ENCODE data around the gene STX18. TPM values are rescaled to one million over a fixed set of nuclear protein-coding genes. Genes with fewer than 3 reads are reported as not detected.
A peak's percentile ranks its signal among the peaks of the same experiment; 100 is the strongest.

The STX18 gene
- total RNA-seq, 1 donor from 2014 or later = 41.7 TPM

GRCh38 chr4:4455210-4455865 lies 86.5 kb downstream of the STX18 start:
- no peak for DNase-seq (ENCODE audit: low spot score in 2 of 2, unreplicated experiment in 2 of 2)
- Mint-ChIP-seq H3K9me3 (no peaks in the 10 kb centered on the region), H3K36me3 (peaks cover 35% of the 10 kb centered on the region), H3K4me1 (no peaks in the 10 kb centered on the region), H3K4me3 (no peak overlapping the region), H3K27ac (no peak overlapping the region), H3K27me3 (ENCODE audit: low read depth) (no peaks in the 10 kb centered on the region)
- TF ChIP-seq, protein P1, sequence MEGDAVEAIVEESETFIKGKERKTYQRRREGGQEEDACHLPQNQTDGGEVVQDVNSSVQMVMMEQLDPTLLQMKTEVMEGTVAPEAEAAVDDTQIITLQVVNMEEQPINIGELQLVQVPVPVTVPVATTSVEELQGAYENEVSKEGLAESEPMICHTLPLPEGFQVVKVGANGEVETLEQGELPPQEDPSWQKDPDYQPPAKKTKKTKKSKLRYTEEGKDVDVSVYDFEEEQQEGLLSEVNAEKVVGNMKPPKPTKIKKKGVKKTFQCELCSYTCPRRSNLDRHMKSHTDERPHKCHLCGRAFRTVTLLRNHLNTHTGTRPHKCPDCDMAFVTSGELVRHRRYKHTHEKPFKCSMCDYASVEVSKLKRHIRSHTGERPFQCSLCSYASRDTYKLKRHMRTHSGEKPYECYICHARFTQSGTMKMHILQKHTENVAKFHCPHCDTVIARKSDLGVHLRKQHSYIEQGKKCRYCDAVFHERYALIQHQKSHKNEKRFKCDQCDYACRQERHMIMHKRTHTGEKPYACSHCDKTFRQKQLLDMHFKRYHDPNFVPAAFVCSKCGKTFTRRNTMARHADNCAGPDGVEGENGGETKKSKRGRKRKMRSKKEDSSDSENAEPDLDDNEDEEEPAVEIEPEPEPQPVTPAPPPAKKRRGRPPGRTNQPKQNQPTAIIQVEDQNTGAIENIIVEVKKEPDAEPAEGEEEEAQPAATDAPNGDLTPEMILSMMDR (IDR thresholded peaks at IDR 0.05; ENCODE audit: unreplicated experiment) = no peak

DNA sequence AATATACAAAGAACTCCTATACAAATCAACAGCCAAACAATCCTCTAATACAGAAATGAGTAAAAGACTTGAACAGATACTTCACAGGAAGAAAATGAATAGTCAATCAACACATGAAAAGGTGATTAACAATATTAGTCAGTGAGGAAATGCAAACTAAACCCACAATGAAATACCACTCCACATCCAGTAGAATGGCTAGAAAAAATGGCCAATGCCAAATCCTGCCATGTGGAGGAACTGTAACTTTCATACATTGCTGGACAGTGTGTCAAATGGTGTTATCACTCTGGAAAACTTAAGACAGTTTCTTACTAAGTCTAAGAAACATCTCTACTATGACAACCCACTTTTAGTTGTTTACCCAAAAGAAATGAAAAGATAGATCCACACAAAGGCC lies 95.4 kb downstream of the STX18 start:
- no peak overlapping the region for H3K4me3 Mint-ChIP-seq
- no peak for DNase-seq (ENCODE audit: low spot score in 2 of 2, unreplicated experiment in 2 of 2)
- H3K27ac Mint-ChIP-seq = no peak overlapping the region
- H3K36me3 Mint-ChIP-seq = peaks cover 12% of the 10 kb centered on the region
- H3K9me3 Mint-ChIP-seq = no peaks in the 10 kb centered on the region
- TF ChIP-seq, protein P1 (IDR thresholded peaks at IDR 0.05; ENCODE audit: unreplicated experiment) = no peak
- peaks cover 14% of the 10 kb centered on the region for H3K4me1 Mint-ChIP-seq
- H3K27me3 Mint-ChIP-seq (ENCODE audit: low read depth) = no peaks in the 10 kb centered on the region

DNA sequence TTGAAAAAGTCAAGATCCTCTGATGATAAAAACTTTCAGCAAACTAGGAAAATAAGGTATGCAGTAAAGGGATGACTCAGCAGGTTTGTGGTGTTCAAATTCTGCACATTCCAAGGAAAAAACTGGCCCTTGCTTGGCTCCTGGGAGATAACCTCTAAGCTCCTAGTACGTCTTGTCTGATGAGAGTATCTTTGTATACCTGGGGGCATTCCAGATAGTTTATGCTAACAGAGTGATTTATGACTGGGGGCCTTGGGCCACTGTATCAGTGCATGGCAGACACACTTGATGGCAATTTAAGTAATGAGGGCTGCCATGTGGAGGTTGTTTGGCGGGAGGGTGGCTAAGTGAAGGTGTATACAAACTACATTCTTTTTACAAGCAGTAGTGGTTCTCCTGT lies 98.0 kb downstream of the STX18 start:
- DNase-seq (ENCODE audit: low spot score in 2 of 2, unreplicated experiment in 2 of 2) = no peak
- H3K4me1 Mint-ChIP-seq = peaks cover 26% of the 10 kb centered on the region
- peak overlapping the region; percentile 75 for H3K27ac Mint-ChIP-seq
- no peaks in the 10 kb centered on the region for H3K27me3 Mint-ChIP-seq (ENCODE audit: low read depth)
- H3K36me3 Mint-ChIP-seq = peaks cover 8% of the 10 kb centered on the region
- H3K9me3 Mint-ChIP-seq = no peaks in the 10 kb centered on the region
- no peak overlapping the region for H3K4me3 Mint-ChIP-seq
- TF ChIP-seq, protein P1 (IDR thresholded peaks at IDR 0.05; ENCODE audit: unreplicated experiment) = no peak

GRCh38 chr4:4440333-4441061 lies 101.4 kb downstream of the STX18 start:
- H3K27me3 Mint-ChIP-seq (ENCODE audit: low read depth) = no peaks in the 10 kb centered on the region
- TF ChIP-seq, protein P1 (IDR thresholded peaks at IDR 0.05; ENCODE audit: unreplicated experiment) = no peak
- no peaks in the 10 kb centered on the region for H3K9me3 Mint-ChIP-seq
- no peak overlapping the region for H3K4me3 Mint-ChIP-seq
- peaks cover 17% of the 10 kb centered on the region for H3K36me3 Mint-ChIP-seq
- no peak for DNase-seq (ENCODE audit: low spot score in 2 of 2, unreplicated experiment in 2 of 2)
- peaks cover 26% of the 10 kb centered on the region for H3K4me1 Mint-ChIP-seq
- H3K27ac Mint-ChIP-seq = no peak overlapping the region

DNA sequence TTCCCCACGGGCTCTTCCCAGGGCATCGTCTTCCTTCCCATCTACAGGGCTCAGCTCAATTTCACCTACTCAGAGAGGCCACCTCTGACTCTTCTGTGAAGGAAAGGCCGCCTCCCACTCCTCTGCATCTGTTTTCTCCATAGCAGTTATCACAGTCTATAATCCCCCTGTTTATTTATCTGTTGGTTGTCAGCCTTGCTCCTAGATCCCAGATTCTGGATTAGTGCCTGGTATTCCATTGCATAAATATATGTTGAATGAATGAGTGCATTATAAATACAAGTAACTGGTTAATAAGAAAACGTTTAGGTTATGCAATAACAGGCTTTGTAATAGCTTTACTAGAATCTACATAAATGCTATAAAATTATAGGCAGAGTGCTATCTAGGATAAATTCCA lies 102.1 kb downstream of the STX18 start:
- Mint-ChIP-seq H3K36me3 (peaks cover 18% of the 10 kb centered on the region), H3K27me3 (ENCODE audit: low read depth) (no peaks in the 10 kb centered on the region), H3K9me3 (no peaks in the 10 kb centered on the region), H3K4me1 (peaks cover 26% of the 10 kb centered on the region), H3K27ac (peak overlapping the region; percentile 45), H3K4me3 (no peak overlapping the region)
- TF ChIP-seq, protein P1 (IDR thresholded peaks at IDR 0.05; ENCODE audit: unreplicated experiment) = no peak
- no peak for DNase-seq (ENCODE audit: low spot score in 2 of 2, unreplicated experiment in 2 of 2)

Data from mesothelial cell of epicardium (in vitro differentiated cells).